ENCODE results near the gene DRP2. TPM values are rescaled to one million over a fixed set of nuclear protein-coding genes. Genes with fewer than 3 reads are reported as not detected.
"Not testable (repeated sequence)": the region's sequence is repeated elsewhere in the genome, so short reads cannot be mapped to it uniquely, and the experiment has no call there.

The DRP2 gene
- total and polyA plus RNA-seq, 4 donors: under 0.01 to 0.23 TPM; not detected in 2

GRCh38 chrX:101171883-101172400 is 47.6 kb upstream of the DRP2 start:
- no peak for DNase-seq (ENCODE audit: low spot score)
- H3K4me1 ChIP-seq (ENCODE audit: control insufficient read depth in 4 of 4, insufficient read depth in 4 of 4, low read length in 3 of 4): no peaks in the 10 kb centered on the region

GRCh38 chrX:101176439-101176838 is 43.1 kb upstream of the DRP2 start:
- no peak for TF ChIP-seq TAF1 (conservative IDR thresholded peaks at IDR 0.05)
- TF ChIP-seq RAD21 (IDR thresholded peaks at IDR 0.05): no peak
- TF ChIP-seq MAX (IDR thresholded peaks at IDR 0.05): no peak
- TF ChIP-seq ZBTB33 (IDR thresholded peaks at IDR 0.05): no peak
- no peak for TF ChIP-seq SP1 (IDR thresholded peaks at IDR 0.05)
- TF ChIP-seq NR2F2 (IDR thresholded peaks at IDR 0.05): no peak
- TF ChIP-seq FOXA2 (IDR thresholded peaks at IDR 0.05): no peak
- no peak for TF ChIP-seq HNF4A (conservative IDR thresholded peaks at IDR 0.05)
- no peak for TF ChIP-seq FOXA1 (IDR thresholded peaks at IDR 0.05)
- TF ChIP-seq REST (IDR thresholded peaks at IDR 0.05): no peak
- TF ChIP-seq RXRA (IDR thresholded peaks at IDR 0.05): no peak
- TF ChIP-seq HNF4G (IDR thresholded peaks at IDR 0.05): no peak
- TF ChIP-seq JUND (IDR thresholded peaks at IDR 0.05): no peak
- TF ChIP-seq GABPA (IDR thresholded peaks at IDR 0.05 in 1 of 2, conservative IDR thresholded peaks at IDR 0.05 in 1 of 2): no peak
- TF ChIP-seq EGR1 (IDR thresholded peaks at IDR 0.05; ENCODE audit: low read depth in 2 of 2): no peak
- no peak for TF ChIP-seq CTCF (IDR thresholded peaks at IDR 0.05; ENCODE audit: low read depth, low read length, missing input control)
- no peak for TF ChIP-seq YY1 (IDR thresholded peaks at IDR 0.05)
- TF ChIP-seq ATF3 (IDR thresholded peaks at IDR 0.05): no peak
- H3K27me3 ChIP-seq (ENCODE audit: control insufficient read depth in 4 of 4, insufficient read depth in 4 of 4, low read length in 3 of 4): no peaks in the 10 kb centered on the region
- H3K4me3 ChIP-seq (ENCODE audit: low read depth in 1 of 3, low read length in 3 of 3): no peak overlapping the region
- no peaks in the 10 kb centered on the region for H3K36me3 ChIP-seq (ENCODE audit: control insufficient read depth in 4 of 4, insufficient read depth in 3 of 4, low read depth in 1 of 4, low read length in 3 of 4)
- no peaks in the 10 kb centered on the region for H3K9me3 ChIP-seq (ENCODE audit: control insufficient read depth in 4 of 4, low read length in 3 of 4)
- no peaks in the 10 kb centered on the region for H3K4me1 ChIP-seq (ENCODE audit: control insufficient read depth in 4 of 4, insufficient read depth in 4 of 4, low read length in 3 of 4)
- DNase-seq (ENCODE audit: low spot score): no peak
- 91% methylated on average over 3 of the region's 3 CpGs for WGBS
- H3K9ac ChIP-seq (ENCODE audit: low read depth in 1 of 2, low read length in 2 of 2): no peak overlapping the region
- H3K27ac ChIP-seq (ENCODE audit: low read depth in 1 of 2, low read length in 2 of 2): no peak overlapping the region

More at GRCh38 chrX:101171883-101172400, 47.6 kb upstream of the DRP2 start:
- WGBS: 75% methylated on average over 4 of the region's 4 CpGs
- Histone ChIP-seq H3K9ac (ENCODE audit: low read depth in 1 of 2, low read length in 2 of 2) (no peak overlapping the region), H3K4me3 (ENCODE audit: low read depth in 1 of 3, low read length in 3 of 3) (no peak overlapping the region), H3K27me3 (ENCODE audit: control insufficient read depth in 4 of 4, insufficient read depth in 4 of 4, low read length in 3 of 4) (no peaks in the 10 kb centered on the region), H3K36me3 (ENCODE audit: control insufficient read depth in 4 of 4, insufficient read depth in 3 of 4, low read depth in 1 of 4, low read length in 3 of 4) (no peaks in the 10 kb centered on the region), H3K27ac (ENCODE audit: low read depth in 1 of 2, low read length in 2 of 2) (no peak overlapping the region), H3K9me3 (ENCODE audit: control insufficient read depth in 4 of 4, low read length in 3 of 4) (no peaks in the 10 kb centered on the region)
- TF ChIP-seq RAD21 (IDR thresholded peaks at IDR 0.05): no peak
- no peak for TF ChIP-seq HNF4G (IDR thresholded peaks at IDR 0.05)
- no peak for TF ChIP-seq NR2F2 (IDR thresholded peaks at IDR 0.05)

GRCh38 chrX:101184876-101185275 is 34.7 kb upstream of the DRP2 start:
- not testable (repeated sequence) for H3K27me3 ChIP-seq (ENCODE audit: control insufficient read depth in 4 of 4, insufficient read depth in 4 of 4, low read length in 3 of 4); H3K4me1 ChIP-seq (ENCODE audit: control insufficient read depth in 4 of 4, insufficient read depth in 4 of 4, low read length in 3 of 4); H3K4me3 ChIP-seq (ENCODE audit: low read depth in 1 of 3, low read length in 3 of 3); DNase-seq (ENCODE audit: low spot score); H3K27ac ChIP-seq (ENCODE audit: low read depth in 1 of 2, low read length in 2 of 2); H3K36me3 ChIP-seq (ENCODE audit: control insufficient read depth in 4 of 4, insufficient read depth in 3 of 4, low read depth in 1 of 4, low read length in 3 of 4); H3K9me3 ChIP-seq (ENCODE audit: control insufficient read depth in 4 of 4, low read length in 3 of 4); H3K9ac ChIP-seq (ENCODE audit: low read depth in 1 of 2, low read length in 2 of 2)
- 54% methylated on average over 2 of the region's 2 CpGs for WGBS

GRCh38 chrX:101187961-101188360 is 31.6 kb upstream of the DRP2 start:
- H3K9me3 ChIP-seq (ENCODE audit: control insufficient read depth in 4 of 4, low read length in 3 of 4); H3K27ac ChIP-seq (ENCODE audit: low read depth in 1 of 2, low read length in 2 of 2); H3K27me3 ChIP-seq (ENCODE audit: control insufficient read depth in 4 of 4, insufficient read depth in 4 of 4, low read length in 3 of 4); H3K4me3 ChIP-seq (ENCODE audit: low read depth in 1 of 3, low read length in 3 of 3); DNase-seq (ENCODE audit: low spot score); H3K4me1 ChIP-seq (ENCODE audit: control insufficient read depth in 4 of 4, insufficient read depth in 4 of 4, low read length in 3 of 4); H3K9ac ChIP-seq (ENCODE audit: low read depth in 1 of 2, low read length in 2 of 2); H3K36me3 ChIP-seq (ENCODE audit: control insufficient read depth in 4 of 4, insufficient read depth in 3 of 4, low read depth in 1 of 4, low read length in 3 of 4): not testable (repeated sequence)
- 64% methylated on average over 5 of the region's 5 CpGs for WGBS
